Mesendoderm (in vitro differentiated cells): ENCODE measurements around the gene AQP10.
"Not testable (repeated sequence)": the region's sequence is repeated elsewhere in the genome, so short reads cannot be mapped to it uniquely, and the experiment has no call there.

ENCODE experiments used
- DNase-seq: peaks from one replicate; pipeline ENCODE4 v3.0.0; 2013
- H2AK5ac ChIP-seq: 2 replicates; pipeline ENCODE4 v1.6.1; 2013; ENCODE audit warnings: low read length, inconsistent platforms
- H2BK120ac ChIP-seq: 2 replicates; pipeline ENCODE4 v1.6.1; 2013; ENCODE audit warnings: low read depth, mild to moderate bottlenecking, low read length, moderate library complexity, mixed read lengths
- H2BK15ac ChIP-seq: replicated peaks from 2 replicates; pipeline ENCODE4 v1.6.1; 2013; ENCODE audit warnings: low read depth, mild to moderate bottlenecking, moderate library complexity
- H2BK5ac ChIP-seq: 2 replicates; pipeline ENCODE4 v1.6.1; 2013; ENCODE audit warnings: low read length, inconsistent platforms
- H3K18ac ChIP-seq: 2 replicates; pipeline ENCODE4 v1.6.1; 2013; ENCODE audit warnings: mild to moderate bottlenecking, low read length, mixed read lengths
- H3K23ac ChIP-seq: one replicate; pipeline ENCODE4 v1.6.1; 2013; ENCODE audit warnings: low read length
- H3K27ac ChIP-seq: 2 replicates; pipeline ENCODE4 v1.5.1; 2013; ENCODE audit warnings: low read depth, mild to moderate bottlenecking, inconsistent platforms, low read length, moderate library complexity
- H3K27me3 ChIP-seq: 2 replicates; pipeline ENCODE4 v1.6.1; 2013; ENCODE audit warnings: low read length, control low read depth, mild to moderate bottlenecking, inconsistent platforms; ENCODE audit not compliant: insufficient read depth, poor library complexity
- H3K36me3 ChIP-seq: 2 replicates; pipeline ENCODE4 v1.6.1; 2013; ENCODE audit warnings: low read length, inconsistent platforms; ENCODE audit not compliant: control insufficient read depth, insufficient read depth
- H3K4ac ChIP-seq: one replicate; pipeline ENCODE4 v1.6.1; 2013; ENCODE audit warnings: low read depth, mild to moderate bottlenecking, low read length, moderate library complexity
- H3K4me1 ChIP-seq: 2 replicates; pipeline ENCODE4 v1.6.1; 2013; ENCODE audit warnings: low read depth, low read length, inconsistent platforms; ENCODE audit not compliant: control insufficient read depth
- H3K4me2 ChIP-seq: 2 replicates; pipeline ENCODE4 v1.6.1; 2013; ENCODE audit warnings: low read length
- H3K4me3 ChIP-seq: 2 replicates; pipeline ENCODE4 v1.5.1; 2013; ENCODE audit warnings: mild to moderate bottlenecking, low read length
- H3K56ac ChIP-seq: one replicate; pipeline ENCODE4 v1.6.1; 2013; ENCODE audit warnings: low read length
- H3K79me1 ChIP-seq: 2 replicates; pipeline ENCODE4 v1.6.1; 2013; ENCODE audit warnings: low read length, inconsistent platforms
- H3K79me2 ChIP-seq: 2 replicates; pipeline ENCODE4 v1.6.1; 2013; ENCODE audit warnings: mild to moderate bottlenecking, low read length; ENCODE audit not compliant: control insufficient read depth, insufficient read depth
- H3K9ac ChIP-seq: 2 replicates; pipeline ENCODE4 v1.6.1; 2013; ENCODE audit warnings: low read length, inconsistent platforms
- H4K5ac ChIP-seq: one replicate; pipeline ENCODE4 v1.6.1; 2013; ENCODE audit warnings: low read length
- H4K8ac ChIP-seq: one replicate; pipeline ENCODE4 v1.6.1; 2013; ENCODE audit warnings: low read depth, mild to moderate bottlenecking, control low read depth, low read length, moderate library complexity
- WGBS: extraction: QIAGEN DNeasy Blood & Tissue Kit; methylation state at CpG from one replicate; pipeline ENCODE4 v1.1.7; 2013; ENCODE audit warnings: low lambda C conversion rate, missing lambda C conversion rate; ENCODE audit not compliant: insufficient coverage; ENCODE audit errors: extremely low coverage; 5-methylcytosine and 5-hydroxymethylcytosine counted together

Gene AQP10

GRCh38 chr1:154337253-154337894 lies 16.5 kb downstream of the AQP10 start:
- WGBS: no CpG with 5 or more reads among the region's 8 CpGs
- Histone ChIP-seq H3K79me1 (no peaks in the 10 kb centered on the region), H3K4me1 (no peaks in the 10 kb centered on the region)

GRCh38 chr1:154338875-154339274 lies 18.0 kb downstream of the AQP10 start:
- Histone ChIP-seq H2BK5ac (no peak overlapping the region), H3K27me3 (no peaks in the 10 kb centered on the region), H2BK15ac (no peak overlapping the region), H4K5ac (no peak overlapping the region), H3K27ac (no peak overlapping the region), H2BK120ac (no peak overlapping the region), H3K9ac (no peak overlapping the region), H4K8ac (no peak overlapping the region), H3K79me2 (no peaks in the 10 kb centered on the region), H3K4me1 (no peaks in the 10 kb centered on the region), H3K4ac (no peak overlapping the region), H3K4me2 (no peak overlapping the region), H3K79me1 (no peaks in the 10 kb centered on the region), H3K18ac (no peak overlapping the region), H2AK5ac (no peak overlapping the region), H3K23ac (no peak overlapping the region), H3K4me3 (no peak overlapping the region), H3K36me3 (peaks cover 11% of the 10 kb centered on the region), H3K56ac (no peak overlapping the region)
- no peak for DNase-seq
- no CpG with 5 or more reads among the region's 2 CpGs for WGBS

More at GRCh38 chr1:154337253-154337894, 16.5 kb downstream of the AQP10 start:
- Histone ChIP-seq H3K4me3 (no peak overlapping the region), H3K27ac (no peak overlapping the region), H4K8ac (no peak overlapping the region), H3K79me2 (no peaks in the 10 kb centered on the region), H2BK120ac (no peak overlapping the region), H3K4ac (no peak overlapping the region), H3K36me3 (peaks cover 8% of the 10 kb centered on the region), H3K9ac (no peak overlapping the region), H3K18ac (no peak overlapping the region), H3K4me2 (no peak overlapping the region), H2BK15ac (no peak overlapping the region), H3K56ac (no peak overlapping the region), H2AK5ac (no peak overlapping the region), H2BK5ac (no peak overlapping the region), H3K23ac (no peak overlapping the region), H4K5ac (no peak overlapping the region), H3K27me3 (no peaks in the 10 kb centered on the region)
- no peak for DNase-seq

GRCh38 chr1:154341366-154341765 lies 20.5 kb downstream of the AQP10 start:
- H3K4me1 ChIP-seq, DNase-seq, H3K4me3 ChIP-seq, H3K23ac ChIP-seq, H2BK120ac ChIP-seq, H3K79me2 ChIP-seq, H2AK5ac ChIP-seq, H3K4ac ChIP-seq, H3K27me3 ChIP-seq, H3K79me1 ChIP-seq, H3K56ac ChIP-seq, H3K9ac ChIP-seq, H3K27ac ChIP-seq, H3K18ac ChIP-seq, H4K8ac ChIP-seq, H2BK15ac ChIP-seq, H2BK5ac ChIP-seq, H3K4me2 ChIP-seq, H4K5ac ChIP-seq: not testable (repeated sequence)
- H3K36me3 ChIP-seq: peaks cover 24% of the 10 kb centered on the region
- WGBS: no CpG with 5 or more reads among the region's 9 CpGs

- Histone ChIP-seq H3K27ac (no peak overlapping the region), H3K56ac (no peak overlapping the region), H3K9ac (no peak overlapping the region), H3K4me2 (no peak overlapping the region), H2BK120ac (no peak overlapping the region), H3K4me3 (no peak overlapping the region), H3K27me3 (no peaks in the 10 kb centered on the region), H4K5ac (no peak overlapping the region), H3K23ac (no peak overlapping the region), H3K79me2 (no peaks in the 10 kb centered on the region), H3K18ac (no peak overlapping the region), H3K4ac (no peak overlapping the region), H2BK15ac (no peak overlapping the region), H4K8ac (no peak overlapping the region), H2AK5ac (no peak overlapping the region), H2BK5ac (no peak overlapping the region), H3K4me1 (no peaks in the 10 kb centered on the region), H3K36me3 (peaks cover 26% of the 10 kb centered on the region), H3K79me1 (no peaks in the 10 kb centered on the region)
- WGBS: no CpG with 5 or more reads among the region's 7 CpGs
- DNase-seq: no peak
Observed at GRCh38 chr1:154342132-154342531, 21.2 kb downstream of the AQP10 start.

- H2AK5ac ChIP-seq: no peak overlapping the region
- no peak overlapping the region for H3K23ac ChIP-seq
- no peak overlapping the region for H4K5ac ChIP-seq
- H3K27me3 ChIP-seq: no peaks in the 10 kb centered on the region
- no peak overlapping the region for H4K8ac ChIP-seq
- H3K79me2 ChIP-seq: no peaks in the 10 kb centered on the region
- no peak overlapping the region for H3K18ac ChIP-seq
- no peak overlapping the region for H3K9ac ChIP-seq
- no peak overlapping the region for H3K4me2 ChIP-seq
- no CpG with 5 or more reads among the region's 21 CpGs for WGBS
- no peak for DNase-seq
- H3K4me3 ChIP-seq: no peak overlapping the region
- H3K79me1 ChIP-seq: no peaks in the 10 kb centered on the region
- H3K56ac ChIP-seq: no peak overlapping the region
- H2BK120ac ChIP-seq: no peak overlapping the region
- no peak overlapping the region for H3K27ac ChIP-seq
- no peak overlapping the region for H2BK5ac ChIP-seq
- no peak overlapping the region for H3K4ac ChIP-seq
- no peaks in the 10 kb centered on the region for H3K4me1 ChIP-seq
- H3K36me3 ChIP-seq: peaks cover 26% of the 10 kb centered on the region
- no peak overlapping the region for H2BK15ac ChIP-seq
Observed at GRCh38 chr1:154342836-154343472, 22.1 kb downstream of the AQP10 start.
